SK-N-SH (cell line): ENCODE measurements around the gene TPSG1. TPM values are rescaled to one million over a fixed set of nuclear protein-coding genes. Genes with fewer than 3 reads are reported as not detected.

Source experiments
- CTCF ChIA-PET: fragments of 300-600, 350-600 bp; formaldehyde crosslinking; extraction: SDS; loops from one replicate; lab custom pipeline; 2021; lab: Yijun Ruan, JAX
- POLR2A ChIA-PET: fragments of 350-600 bp; sonication (Branson Sonifier 250); formaldehyde crosslinking; extraction: SDS; loops from one replicate; lab custom pipeline; 2020; ENCODE audit warnings: antibody characterized with exemption, inconsistent platforms; lab: Yijun Ruan, JAX
- DNase-seq: peaks from one replicate; pipeline ENCODE4 v3.0.0; 2012
- H2AFZ ChIP-seq: fragments of 200-600 bp; sonication (generic); 2 replicates; pipeline ENCODE4 v1.8.1; 2016; ENCODE audit warnings: antibody characterized with exemption, mild to moderate bottlenecking, low read depth
- H3F3A ChIP-seq: fragments of 200-600 bp; sonication (generic); replicated peaks from 2 replicates; pipeline ENCODE3; 2016; ENCODE audit warnings: antibody characterized with exemption, mild to moderate bottlenecking; ENCODE audit not compliant: insufficient read depth
- H3K27ac ChIP-seq, 2 experiments: fragments of 200-500 bp in 1 of 2; fragments of 200-600 bp in 1 of 2; sonication (Bioruptor generic) in 1 of 2; sonication (generic), shearing (Covaris generic) in 1 of 2; 2 replicates each; pipeline versions ENCODE4 v1.5.1 to v1.6.1; 2014 to 2016; ENCODE audit warnings: low read depth in 2 of 2, inconsistent platforms in 1 of 2, low read length in 1 of 2, mild to moderate bottlenecking in 1 of 2, mixed read lengths in 1 of 2
- H3K27me3 ChIP-seq: fragments of 200-600 bp; sonication (generic), shearing (Covaris generic); 2 replicates; pipeline ENCODE4 v1.6.1; 2016; ENCODE audit warnings: mixed run types; ENCODE audit not compliant: insufficient read depth
- H3K36me3 ChIP-seq, 2 experiments: fragments of 200-500 bp in 1 of 2; fragments of 200-600 bp in 1 of 2; sonication (Bioruptor generic) in 1 of 2; sonication (generic) in 1 of 2; replicated peaks in 1 of 2; 2 replicates each; pipeline versions ENCODE3 to v1.5.1; 2014 to 2016; ENCODE audit warnings: low read length in 1 of 2, mild to moderate bottlenecking in 1 of 2; ENCODE audit not compliant: insufficient read depth in 2 of 2, control insufficient read depth in 1 of 2
- H3K4me1 ChIP-seq, 2 experiments: fragments of 200-500 bp in 1 of 2; fragments of 200-600 bp in 1 of 2; sonication (Bioruptor generic) in 1 of 2; sonication (generic), shearing (Covaris generic) in 1 of 2; 2 replicates each; pipeline versions ENCODE4 v1.5.1 to v1.6.1; 2014 to 2016; ENCODE audit warnings: low read depth in 1 of 2, low read length in 1 of 2, mixed run types in 1 of 2; ENCODE audit not compliant: insufficient read depth in 2 of 2, control insufficient read depth in 1 of 2
- H3K4me2 ChIP-seq: fragments of 200-600 bp; sonication (generic), shearing (Covaris generic); 2 replicates; pipeline ENCODE4 v1.6.1; 2017; ENCODE audit warnings: mixed run types
- H3K4me3 ChIP-seq, 2 experiments: fragments of 200-500 bp in 1 of 2; fragments of 200-600 bp in 1 of 2; sonication (Bioruptor generic) in 1 of 2; sonication (generic), shearing (Covaris generic) in 1 of 2; 2 replicates each; pipeline versions ENCODE4 v1.5.1 to v1.8.1; 2014 to 2016; ENCODE audit warnings: low read depth in 2 of 2, inconsistent platforms in 1 of 2, low read length in 1 of 2, mild to moderate bottlenecking in 1 of 2, mixed read lengths in 1 of 2, moderate library complexity in 1 of 2
- H3K79me2 ChIP-seq: fragments of 200-600 bp; sonication (generic); 2 replicates; pipeline ENCODE4 v1.8.1; 2017; ENCODE audit warnings: mild to moderate bottlenecking; ENCODE audit not compliant: insufficient read depth
- H3K9ac ChIP-seq: fragments of 200-600 bp; sonication (generic); 2 replicates; pipeline ENCODE4 v1.6.1; 2017; ENCODE audit warnings: mixed run types
- H3K9me2 ChIP-seq: fragments of 200-600 bp; sonication (generic); 2 replicates; pipeline ENCODE4 v1.6.1; 2017; ENCODE audit warnings: mixed run types
- H3K9me3 ChIP-seq: fragments of 200-600 bp; sonication (generic); 2 replicates; pipeline ENCODE4 v1.6.1; 2017; ENCODE audit warnings: mixed run types, mild to moderate bottlenecking, moderate library complexity
- H4K20me1 ChIP-seq: fragments of 200-600 bp; sonication (generic); 2 replicates; pipeline ENCODE4 v1.6.1; 2017; ENCODE audit warnings: mild to moderate bottlenecking, mixed run types; ENCODE audit not compliant: insufficient read depth
- CHD2 ChIP-seq: fragments of 150-350 bp; IDR thresholded peaks from 2 replicates; pipeline ENCODE4 v1.6.1; 2018; ENCODE audit warnings: low read length; ENCODE audit not compliant: partially characterized antibody
- ELF1 ChIP-seq: IDR thresholded peaks from 2 replicates; pipeline ENCODE4 v1.4.0; 2012
- EP300 ChIP-seq, 2 experiments: IDR thresholded peaks; 2 replicates each; pipeline versions ENCODE4 v1.4.0 to v1.6.1; 2012; ENCODE audit warnings: borderline replicate concordance in 1 of 2, low read depth in 1 of 2, low read length in 1 of 2
- EZH2phosphoT487 ChIP-seq: fragments of 200-600 bp; sonication (generic); IDR thresholded peaks from 2 replicates; pipeline ENCODE4 v1.6.1; 2017; ENCODE audit warnings: low read depth, mixed run types, mild to moderate bottlenecking, antibody characterized with exemption, moderate library complexity, borderline replicate concordance
- FOSL2 ChIP-seq: IDR thresholded peaks from 2 replicates; pipeline ENCODE4 v1.4.0; 2012; ENCODE audit warnings: low read depth, mild to moderate bottlenecking, moderate library complexity, borderline replicate concordance
- FOXJ3 ChIP-seq: sonication (generic); formaldehyde crosslinking; IDR thresholded peaks from 2 replicates; pipeline ENCODE4 v1.5.1; 2020; ENCODE audit warnings: mild to moderate bottlenecking, missing genetic modification reagents
- FOXM1 ChIP-seq: IDR thresholded peaks from 2 replicates; pipeline ENCODE4 v1.4.0; 2012; ENCODE audit warnings: low read depth, mild to moderate bottlenecking
- MXI1 ChIP-seq: IDR thresholded peaks from 2 replicates; pipeline ENCODE4 v1.6.1; 2012; ENCODE audit warnings: mild to moderate bottlenecking, low read depth, low read length, improper control_type of control experiment
- NFIC ChIP-seq: IDR thresholded peaks from 2 replicates; pipeline ENCODE4 v1.4.0; 2012; ENCODE audit warnings: borderline replicate concordance
- POLR2AphosphoS5 ChIP-seq: IDR thresholded peaks from 2 replicates; pipeline ENCODE4 v1.6.1; 2012; ENCODE audit warnings: low read depth, low read length
- RAD21 ChIP-seq: IDR thresholded peaks from 2 replicates; pipeline ENCODE4 v1.6.1; 2012; ENCODE audit warnings: mild to moderate bottlenecking, low read length
- RCOR1 ChIP-seq: fragments of 150-350 bp; IDR thresholded peaks from 2 replicates; pipeline ENCODE4 v1.6.1; 2017; ENCODE audit warnings: antibody characterized with exemption, low read length
- RFX5 ChIP-seq: IDR thresholded peaks from 2 replicates; pipeline ENCODE4 v1.6.1; 2012; ENCODE audit warnings: mild to moderate bottlenecking, improper control_type of control experiment, low read length
- SIN3A ChIP-seq: IDR thresholded peaks from 2 replicates; pipeline ENCODE4 v1.6.1; 2012; ENCODE audit warnings: low read depth, mild to moderate bottlenecking, low read length, moderate library complexity, borderline replicate concordance
- TAF1 ChIP-seq: IDR thresholded peaks from 2 replicates; pipeline ENCODE4 v1.6.1; 2012; ENCODE audit warnings: low read depth, mild to moderate bottlenecking, low read length, moderate library complexity, borderline replicate concordance
- TCF12 ChIP-seq: IDR thresholded peaks from 2 replicates; pipeline ENCODE4 v1.4.0; 2012
- USF2 ChIP-seq: fragments of 150-350 bp; IDR thresholded peaks from 2 replicates; pipeline ENCODE4 v1.6.1; 2017; ENCODE audit warnings: antibody characterized with exemption, low read length, low read depth, borderline replicate concordance
- WGBS: methylation state at CpG from one replicate; pipeline ENCODE4 v1.1.6; 2017; ENCODE audit warnings: low lambda C conversion rate; 5-methylcytosine and 5-hydroxymethylcytosine counted together
- polyA plus RNA-seq, 3 experiments: library from polyadenylated mRNA; depleted of rRNA; stranded (reverse); fragments of >200 nt; gene quantifications; 2 replicates each; pipeline ENCODE4 v1.2.3, GENCODE V29; 2012
- TF ChIP-seq, protein P1 (sequence below): IDR thresholded peaks from 2 replicates; pipeline ENCODE4 v1.4.0; 2012; ENCODE audit warnings: low read depth, borderline replicate concordance
- TF ChIP-seq, protein P2 (sequence below): IDR thresholded peaks from 2 replicates; pipeline ENCODE4; 2012
- TF ChIP-seq, protein P3 (sequence below): IDR thresholded peaks from 2 replicates; pipeline ENCODE4 v1.4.0; 2012; ENCODE audit warnings: low read depth
- TF ChIP-seq, protein P4 (sequence below): IDR thresholded peaks from 2 replicates; pipeline ENCODE4 v1.4.0; 2012; ENCODE audit warnings: low read depth, borderline replicate concordance

The TPSG1 gene
- polyA plus RNA-seq, 1 of the 3 experiments (the other 2 are of a cell fraction), result not detected

DNA sequence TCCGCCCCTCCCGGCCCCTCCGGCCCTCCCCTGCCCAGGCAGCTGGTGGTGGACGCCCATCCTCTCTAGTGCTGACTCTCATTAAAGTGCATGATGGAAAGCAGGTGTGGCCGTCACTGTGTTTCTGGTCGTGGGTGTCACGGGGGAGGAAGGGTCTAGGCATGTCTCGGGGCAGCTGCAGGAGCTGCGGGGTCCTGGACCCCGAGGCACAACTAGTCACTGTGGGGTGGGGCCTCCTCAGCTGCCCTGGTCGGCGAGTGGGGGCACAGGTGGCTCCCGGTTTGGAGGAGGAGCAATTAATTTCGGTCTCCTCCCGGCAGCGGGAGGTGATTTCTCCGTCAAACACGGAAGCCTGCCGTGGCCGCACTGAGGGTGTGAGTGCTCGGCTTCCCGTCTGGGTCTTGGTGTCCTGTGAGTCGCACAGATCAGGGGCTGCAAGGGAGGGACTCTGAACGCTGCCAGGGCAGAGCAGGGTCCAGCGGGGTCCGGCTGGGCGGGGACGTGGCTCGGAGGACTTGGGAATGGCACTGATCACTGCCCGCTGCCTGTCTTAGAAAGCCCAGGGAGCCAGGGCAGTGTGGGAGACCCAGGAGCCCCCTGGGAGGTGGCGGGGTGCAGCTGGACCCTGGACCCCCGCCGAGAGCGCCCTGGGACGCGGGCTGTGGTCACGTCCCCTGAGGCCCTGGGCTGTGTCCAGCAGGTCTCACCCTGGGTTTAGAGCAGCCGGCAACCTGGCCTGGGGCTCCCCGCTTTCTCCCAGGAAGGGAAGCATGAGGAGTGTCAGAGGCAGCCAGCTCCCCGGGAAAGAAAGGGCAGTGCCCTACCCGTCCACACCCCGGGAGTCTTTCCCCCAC lies 34.1 kb upstream of the TPSG1 start:
- Histone ChIP-seq H3K36me3 (no peaks in the 10 kb centered on the region), H3F3A (no peaks in the 10 kb centered on the region), H3K79me2 (no peaks in the 10 kb centered on the region), H3K4me3 (no peak overlapping the region), H2AFZ (no peak overlapping the region), H3K9me2 (no peaks in the 10 kb centered on the region), H3K4me2 (no peak overlapping the region), H3K4me1 (peaks cover 0 to 2% of the 10 kb centered on the region in 2 experiments; a peak in 1 of 4 replicates), H4K20me1 (no peaks in the 10 kb centered on the region), H3K27ac (no peak overlapping the region), H3K27me3 (peaks cover 57% of the 10 kb centered on the region), H3K9ac (no peak overlapping the region), H3K9me3 (no peaks in the 10 kb centered on the region)
- TF ChIP-seq ELF1 (no peak), FOXM1 (no peak), POLR2AphosphoS5 (no peak), NFIC (no peak), USF2 (no peak)
- peak; percentile 44 for DNase-seq
- 1% methylated on average over 12 of the region's 42 CpGs for WGBS
- ChIA-PET POLR2A (no interaction called here), CTCF (interaction anchor here (1.1 kb wide), 1 partner anchor 21 kb away, joined by 3 read pairs; no protein-coding TSS in a partner anchor)

- Histone ChIP-seq H3K9ac (no peak overlapping the region), H3K4me1 (peaks cover 0 to 2% of the 10 kb centered on the region in 2 experiments; a peak in 1 of 4 replicates), H3K79me2 (no peaks in the 10 kb centered on the region), H4K20me1 (no peaks in the 10 kb centered on the region), H3K4me3 (no peak overlapping the region), H3K9me2 (no peaks in the 10 kb centered on the region), H3K27me3 (peaks cover 57% of the 10 kb centered on the region), H2AFZ (no peak overlapping the region), H3K27ac (no peak overlapping the region), H3F3A (no peaks in the 10 kb centered on the region), H3K9me3 (no peaks in the 10 kb centered on the region), H3K4me2 (no peak overlapping the region), H3K36me3 (no peaks in the 10 kb centered on the region)
- TF ChIP-seq TAF1 (no peak), CHD2 (no peak), FOSL2 (no peak), USF2 (no peak), RFX5 (no peak), ELF1 (no peak), RCOR1 (no peak), TCF12 (no peak), MXI1 (no peak), FOXJ3 (CRISPR knock-in tag) (no peak), RAD21 (no peak), SIN3A (no peak), EP300 (IDR thresholded peaks at IDR 0.05; ENCODE audit: borderline replicate concordance in 1 of 2, low read depth in 1 of 2, low read length in 1 of 2) (no peak), NFIC (no peak), POLR2AphosphoS5 (no peak), EZH2phosphoT487 (no peak)
- TF ChIP-seq, protein P1, sequence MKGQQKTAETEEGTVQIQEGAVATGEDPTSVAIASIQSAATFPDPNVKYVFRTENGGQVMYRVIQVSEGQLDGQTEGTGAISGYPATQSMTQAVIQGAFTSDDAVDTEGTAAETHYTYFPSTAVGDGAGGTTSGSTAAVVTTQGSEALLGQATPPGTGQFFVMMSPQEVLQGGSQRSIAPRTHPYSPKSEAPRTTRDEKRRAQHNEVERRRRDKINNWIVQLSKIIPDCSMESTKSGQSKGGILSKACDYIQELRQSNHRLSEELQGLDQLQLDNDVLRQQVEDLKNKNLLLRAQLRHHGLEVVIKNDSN, result no peak
- TF ChIP-seq, protein P2, sequence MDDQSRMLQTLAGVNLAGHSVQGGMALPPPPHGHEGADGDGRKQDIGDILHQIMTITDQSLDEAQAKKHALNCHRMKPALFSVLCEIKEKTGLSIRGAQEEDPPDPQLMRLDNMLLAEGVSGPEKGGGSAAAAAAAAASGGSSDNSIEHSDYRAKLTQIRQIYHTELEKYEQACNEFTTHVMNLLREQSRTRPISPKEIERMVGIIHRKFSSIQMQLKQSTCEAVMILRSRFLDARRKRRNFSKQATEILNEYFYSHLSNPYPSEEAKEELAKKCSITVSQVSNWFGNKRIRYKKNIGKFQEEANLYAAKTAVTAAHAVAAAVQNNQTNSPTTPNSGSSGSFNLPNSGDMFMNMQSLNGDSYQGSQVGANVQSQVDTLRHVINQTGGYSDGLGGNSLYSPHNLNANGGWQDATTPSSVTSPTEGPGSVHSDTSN, result no peak
- TF ChIP-seq, protein P3, sequence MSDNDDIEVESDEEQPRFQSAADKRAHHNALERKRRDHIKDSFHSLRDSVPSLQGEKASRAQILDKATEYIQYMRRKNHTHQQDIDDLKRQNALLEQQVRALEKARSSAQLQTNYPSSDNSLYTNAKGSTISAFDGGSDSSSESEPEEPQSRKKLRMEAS, result no peak
- TF ChIP-seq, protein P4, sequence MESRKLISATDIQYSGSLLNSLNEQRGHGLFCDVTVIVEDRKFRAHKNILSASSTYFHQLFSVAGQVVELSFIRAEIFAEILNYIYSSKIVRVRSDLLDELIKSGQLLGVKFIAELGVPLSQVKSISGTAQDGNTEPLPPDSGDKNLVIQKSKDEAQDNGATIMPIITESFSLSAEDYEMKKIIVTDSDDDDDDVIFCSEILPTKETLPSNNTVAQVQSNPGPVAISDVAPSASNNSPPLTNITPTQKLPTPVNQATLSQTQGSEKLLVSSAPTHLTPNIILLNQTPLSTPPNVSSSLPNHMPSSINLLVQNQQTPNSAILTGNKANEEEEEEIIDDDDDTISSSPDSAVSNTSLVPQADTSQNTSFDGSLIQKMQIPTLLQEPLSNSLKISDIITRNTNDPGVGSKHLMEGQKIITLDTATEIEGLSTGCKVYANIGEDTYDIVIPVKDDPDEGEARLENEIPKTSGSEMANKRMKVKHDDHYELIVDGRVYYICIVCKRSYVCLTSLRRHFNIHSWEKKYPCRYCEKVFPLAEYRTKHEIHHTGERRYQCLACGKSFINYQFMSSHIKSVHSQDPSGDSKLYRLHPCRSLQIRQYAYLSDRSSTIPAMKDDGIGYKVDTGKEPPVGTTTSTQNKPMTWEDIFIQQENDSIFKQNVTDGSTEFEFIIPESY, result no peak
- ChIA-PET CTCF (no interaction called here), POLR2A (no interaction called here)
- WGBS, result 8% methylated on average over 2 of the region's 12 CpGs
- DNase-seq, result no peak
Measured at GRCh38 chr16:1258225-1258600, 33.1 kb upstream of the TPSG1 start.
